ENCODE results near the gene CD7.

- no peak for TF ChIP-seq POU6F1 (CRISPR knock-in tag; IDR thresholded peaks at IDR 0.05; ENCODE audit: borderline replicate concordance, low read depth)
- TF ChIP-seq ZNF8 (CRISPR knock-in tag; IDR thresholded peaks at IDR 0.05), result no peak
- TF ChIP-seq ZC3H10 (CRISPR knock-in tag; IDR thresholded peaks at IDR 0.05), result no peak
- no peak for TF ChIP-seq TSHZ2 (CRISPR knock-in tag; IDR thresholded peaks at IDR 0.05)
- no peak for TF ChIP-seq ZFP3 (CRISPR knock-in tag; IDR thresholded peaks at IDR 0.05)
Observed at GRCh38 chr17:82320140-82320840, 2.9 kb upstream of the CD7 start.
